ENCODE data around the gene USP21. TPM values are rescaled to one million over a fixed set of nuclear protein-coding genes. Genes with fewer than 3 reads are reported as not detected.

Gene USP21
- total and polyA plus RNA-seq, 2 of the 8 experiments (the other 6 are each of a cell fraction or from before 2014, with no cell fraction given), result 23.9 to 36.3 TPM

DNA sequence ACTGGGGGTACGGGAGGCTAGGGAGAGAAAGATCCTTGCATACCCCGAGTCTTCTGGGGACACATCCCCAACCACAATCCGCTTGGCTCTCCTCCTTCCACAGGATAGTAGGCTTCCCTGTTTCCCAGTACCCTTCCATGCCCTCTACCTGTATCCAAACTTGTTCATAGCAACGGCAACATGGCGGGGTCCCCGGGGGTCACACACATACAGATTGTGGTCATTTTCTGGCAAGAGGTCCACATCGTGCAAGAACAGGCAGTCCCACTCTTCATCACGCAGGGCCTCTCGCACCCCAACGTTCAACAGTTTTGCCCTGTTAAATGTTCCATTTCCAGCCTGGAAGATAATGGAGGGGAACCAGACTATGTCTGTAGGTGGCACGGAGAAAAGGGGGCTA is 14.4 kb downstream of the USP21 start:
- Histone ChIP-seq H2BK5ac (ENCODE audit: low read depth, low read length) (no peak overlapping the region), H3K9me3 (ENCODE audit: insufficient read depth in 2 of 2, low read depth in 1 of 2, low read length in 1 of 2) (no peaks in the 10 kb centered on the region), H2BK20ac (ENCODE audit: low read length) (no peak overlapping the region), H3K23ac (ENCODE audit: insufficient read length) (no peak overlapping the region), H3K4ac (replicated peaks; ENCODE audit: insufficient read length, low read depth, low read length) (no peak overlapping the region), H4K8ac (ENCODE audit: extremely low read depth, insufficient read depth, low read length) (no peak overlapping the region), H3K27me3 (replicated peaks in 1 of 4; ENCODE audit: control insufficient read depth in 3 of 4, extremely low read depth in 1 of 4, insufficient read depth in 3 of 4, low read length in 3 of 4) (no peaks in the 10 kb centered on the region), H3K18ac (ENCODE audit: extremely low read depth, low read length) (no peak overlapping the region), H3K56ac (replicated peaks; ENCODE audit: insufficient read length, low read depth, low read length) (no peak overlapping the region), H2BK15ac (ENCODE audit: low read length) (no peak overlapping the region), H2BK120ac (replicated peaks; ENCODE audit: low read depth, low read length) (no peak overlapping the region), H2AFZ (ENCODE audit: low read length) (no peak overlapping the region), H4K20me1 (replicated peaks in 1 of 2; ENCODE audit: control insufficient read depth in 1 of 2, insufficient read depth in 2 of 2, low read length in 2 of 2) (peaks cover 0 to 6% of the 10 kb centered on the region in 2 experiments), H3K9ac (replicated peaks in 1 of 4; ENCODE audit: extremely low read depth in 1 of 4, low read depth in 3 of 4, low read length in 3 of 4) (no peak overlapping the region), H3K4me1 (replicated peaks in 1 of 4; ENCODE audit: control insufficient read depth in 3 of 4, insufficient read depth in 4 of 4, low read length in 3 of 4) (peaks cover 0 to 13% (median under 1%) of the 10 kb centered on the region in 4 experiments; a peak in 3 of 7 replicates), H2AK5ac (ENCODE audit: low read depth, low read length) (no peak overlapping the region), H3K27ac (ENCODE audit: low read depth, low read length) (no peak overlapping the region), H3K4me2 (ENCODE audit: insufficient read depth in 1 of 2, low read depth in 2 of 2, low read length in 2 of 2) (no peak overlapping the region), H3K79me1 (ENCODE audit: low read depth, low read length) (peaks cover 4% of the 10 kb centered on the region), H4K5ac (ENCODE audit: insufficient read length, low read depth, low read length) (no peak overlapping the region), H3K14ac (ENCODE audit: insufficient read length) (no peak overlapping the region), H3K4me3 (ENCODE audit: extremely low read depth in 1 of 4, insufficient read depth in 2 of 4, low read depth in 3 of 4, low read length in 4 of 4) (no peak overlapping the region), H2BK12ac (ENCODE audit: low read depth, low read length) (no peak overlapping the region), H3K23me2 (ENCODE audit: low read depth, low read length) (peaks cover 2% of the 10 kb centered on the region; the same call in 1 of the 2 replicates), H3K36me3 (ENCODE audit: control insufficient read depth in 2 of 4, insufficient read depth in 4 of 4, low read length in 3 of 4) (peaks cover 13 to 43% (median 35%) of the 10 kb centered on the region in 4 experiments), H4K91ac (replicated peaks; ENCODE audit: insufficient read length, low read length) (no peak overlapping the region), H3K79me2 (ENCODE audit: control insufficient read depth in 1 of 2, insufficient read depth in 2 of 2, low read length in 2 of 2) (peaks cover 0 to 4% of the 10 kb centered on the region in 2 experiments; a peak in 1 of 4 replicates)
- TF ChIP-seq YY1 (IDR thresholded peaks at IDR 0.05; ENCODE audit: low read depth, low read length), result no peak
- no peak for TF ChIP-seq TAF1 (IDR thresholded peaks at IDR 0.05; ENCODE audit: low read depth, low read length)
- no peak for DNase-seq (ENCODE audit: low read depth in 1 of 2, low spot score in 2 of 2)
- CTCF ChIA-PET (ENCODE audit: partially characterized antibody), result no interaction called here
- WGBS, 2 experiments (ENCODE audit: extremely low coverage in 1 of 2, insufficient coverage in 1 of 2, insufficient read length in 1 of 2, insufficient replicate concordance in 2 of 2, low coverage in 1 of 2, low lambda C conversion rate in 2 of 2, missing lambda C conversion rate in 1 of 2), result 92% methylated on average over 10 of the region's 11 CpGs; no CpG with 5 or more reads in 1 of the 2 experiments
- POLR2A ChIA-PET (ENCODE audit: partially characterized antibody), result no interaction called here
- FAIRE-seq, result no peak
